Left kidney (tissue), 8 donors: ENCODE results near the gene SNRNP25. TPM values are rescaled to one million over a fixed set of nuclear protein-coding genes. Genes with fewer than 3 reads are reported as not detected.
"Not testable (repeated sequence)": the region's sequence is repeated elsewhere in the genome, so short reads cannot be mapped to it uniquely, and the experiment has no call there.

Experiments used
- DNase-seq: peaks from one replicate; pipeline ENCODE4 v3.0.0-alpha.2; 2013
- long read RNA-seq, 8 donors: transcript quantifications; one replicate each; lab custom pipeline, GENCODE V29; 2026
- polyA plus RNA-seq: library from polyadenylated mRNA; unstranded; fragments of 120-200 nt; gene quantifications from one replicate; pipeline ENCODE4 v1.2.1, GENCODE V29; 2013; ENCODE audit not compliant: insufficient read length

SNRNP25 gene
- polyA plus RNA-seq = 40.6 TPM
- long read RNA-seq, donor 1, transcript SNRNP25-201 (5 exons, 1,905 nt) = major isoform, 33 of 65 reads
- long read RNA-seq, donor 1, partial matches to known transcripts = 32 of 65 reads
- long read RNA-seq, donor 1, other reads (novel, unspliced or antisense) = 0 of 65 reads
- long read RNA-seq, donor 2, transcript SNRNP25-201 (5 exons, 1,905 nt) = major isoform, 19 of 28 reads
- long read RNA-seq, donor 2, partial matches to known transcripts = 6 of 28 reads
- long read RNA-seq, donor 2, other reads (novel, unspliced or antisense) = 0 of 28 reads
- long read RNA-seq, donor 3, transcript SNRNP25-201 (5 exons, 1,905 nt) = major isoform, 22 of 25 reads
- long read RNA-seq, donor 3, partial matches to known transcripts = 0 of 25 reads
- long read RNA-seq, donor 3, other reads (novel, unspliced or antisense) = 0 of 25 reads
- long read RNA-seq, donor 4, transcript SNRNP25-201 (5 exons, 1,905 nt) = major isoform, 9 of 9 reads
- long read RNA-seq, donor 4, partial matches to known transcripts = 0 of 9 reads
- long read RNA-seq, donor 4, other reads (novel, unspliced or antisense) = 0 of 9 reads
- long read RNA-seq, donor 5, transcript SNRNP25-201 (5 exons, 1,905 nt) = major isoform, 56 of 66 reads
- long read RNA-seq, donor 5, partial matches to known transcripts = 7 of 66 reads
- long read RNA-seq, donor 5, other reads (novel, unspliced or antisense) = 0 of 66 reads
- long read RNA-seq, donor 6, transcript SNRNP25-201 (5 exons, 1,905 nt) = major isoform, 17 of 59 reads
- long read RNA-seq, donor 6, partial matches to known transcripts = 40 of 59 reads
- long read RNA-seq, donor 6, other reads (novel, unspliced or antisense) = 0 of 59 reads
- long read RNA-seq, donor 7, transcript SNRNP25-201 (5 exons, 1,905 nt) = major isoform, 43 of 110 reads
- long read RNA-seq, donor 7, partial matches to known transcripts = 64 of 110 reads
- long read RNA-seq, donor 7, other reads (novel, unspliced or antisense) = 0 of 110 reads
- long read RNA-seq, donor 8, transcript SNRNP25-201 (5 exons, 1,905 nt) = major isoform, 10 of 11 reads
- long read RNA-seq, donor 8, partial matches to known transcripts = 0 of 11 reads
- long read RNA-seq, donor 8, other reads (novel, unspliced or antisense) = 0 of 11 reads

DNA sequence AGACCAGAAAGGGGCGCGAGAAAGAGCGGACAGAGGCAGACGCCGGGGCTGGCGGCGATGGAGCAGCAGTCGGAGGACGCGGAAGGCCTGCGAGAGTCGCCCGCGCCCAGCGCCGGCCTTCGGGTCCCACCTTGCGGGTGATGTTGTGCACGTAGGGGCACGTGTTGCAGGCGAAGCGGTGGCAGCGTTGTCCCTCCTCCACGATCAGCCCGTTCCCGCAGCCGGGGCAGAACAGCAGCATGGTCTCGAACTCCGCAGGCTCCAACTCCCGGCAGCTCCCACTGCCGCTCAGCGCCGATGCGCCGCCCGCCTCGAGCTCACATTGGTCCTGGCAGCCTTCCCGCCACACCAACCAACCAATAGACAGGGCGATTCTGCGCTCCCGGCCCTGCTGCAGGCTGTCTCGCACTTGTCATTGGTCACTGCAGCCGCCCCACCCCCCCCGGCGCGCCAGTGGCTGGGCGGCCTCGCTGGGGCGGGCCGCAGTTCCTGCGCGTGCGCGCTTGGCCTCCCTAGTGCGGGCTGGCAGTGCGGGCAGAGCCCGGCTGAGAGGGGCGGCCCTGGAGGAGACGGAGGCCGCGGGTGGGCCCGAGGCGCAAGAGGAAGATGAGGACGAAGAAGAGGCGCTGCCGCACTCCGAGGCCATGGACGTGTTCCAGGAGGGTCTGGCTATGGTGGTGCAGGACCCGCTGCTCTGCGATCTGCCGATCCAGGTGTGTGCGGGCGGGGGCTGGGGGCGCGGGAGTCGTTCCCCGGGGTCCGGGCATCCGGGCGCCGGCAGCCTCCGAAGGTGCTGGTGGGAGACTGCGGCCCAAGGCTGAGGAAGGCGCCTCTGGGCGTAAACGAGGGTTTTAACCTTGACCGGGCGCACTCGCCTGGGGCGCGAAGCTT lies at the start of gene SNRNP25, which contains the start of gene POLR3K:
TSS of gene SNRNP25 (plus strand) at position 483 of the 891 bp plus-strand sequence. CDS start at position 672, 189 bp downstream.
TSS of gene POLR3K (minus strand) at position 263 of the 891 bp plus-strand sequence. CDS start at position 241, 22 bp downstream.
- DNase-seq = peak; percentile 96

DNA sequence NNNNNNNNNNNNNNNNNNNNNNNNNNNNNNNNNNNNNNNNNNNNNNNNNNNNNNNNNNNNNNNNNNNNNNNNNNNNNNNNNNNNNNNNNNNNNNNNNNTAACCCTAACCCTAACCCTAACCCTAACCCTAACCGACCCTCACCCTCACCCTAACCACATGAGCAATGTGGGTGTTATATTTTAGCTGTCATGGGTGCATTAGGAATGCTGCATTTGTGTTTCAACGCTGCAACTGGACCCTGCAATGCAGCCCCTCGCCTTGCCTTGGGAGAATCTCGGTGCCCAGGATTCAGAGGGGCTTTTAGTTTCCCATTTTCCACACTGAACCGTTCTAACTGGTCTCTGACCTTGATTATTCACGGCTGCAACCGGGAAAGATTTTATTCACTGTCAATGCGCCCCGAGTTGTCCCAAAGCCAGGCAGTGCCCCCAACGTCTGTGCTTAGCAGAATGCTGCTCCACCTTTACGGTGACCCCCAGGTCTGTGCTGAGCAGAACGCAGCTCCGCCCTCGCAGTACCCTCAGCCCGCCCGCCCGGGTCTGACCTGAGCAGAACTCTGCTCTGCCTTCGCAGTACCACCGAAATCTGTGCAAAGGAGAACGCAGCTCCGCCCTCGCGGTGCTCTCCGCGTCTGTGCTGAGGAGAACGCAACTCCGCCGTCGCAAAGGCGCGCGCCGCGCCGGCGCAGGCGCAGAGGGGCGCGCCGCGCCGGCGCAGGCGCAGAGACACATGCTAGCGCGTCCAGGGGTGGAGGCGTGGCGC lies 43.5 kb upstream of the SNRNP25 start:
- DNase-seq = no peak

DNA sequence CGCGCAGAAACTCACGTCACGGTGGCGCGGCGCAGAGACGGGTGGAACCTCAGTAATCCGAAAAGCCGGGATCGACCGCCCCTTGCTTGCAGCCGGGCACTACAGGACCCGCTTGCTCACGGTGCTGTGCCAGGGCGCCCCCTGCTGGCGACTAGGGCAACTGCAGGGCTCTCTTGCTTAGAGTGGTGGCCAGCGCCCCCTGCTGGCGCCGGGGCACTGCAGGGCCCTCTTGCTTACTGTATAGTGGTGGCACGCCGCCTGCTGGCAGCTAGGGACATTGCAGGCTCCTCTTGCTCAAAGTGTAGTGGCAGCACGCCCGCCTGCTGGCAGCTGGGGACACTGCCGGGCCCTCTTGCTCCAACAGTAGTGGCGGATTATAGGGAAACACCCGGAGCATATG lies 42.9 kb upstream of the SNRNP25 start:
- not testable (repeated sequence) for DNase-seq

DNA sequence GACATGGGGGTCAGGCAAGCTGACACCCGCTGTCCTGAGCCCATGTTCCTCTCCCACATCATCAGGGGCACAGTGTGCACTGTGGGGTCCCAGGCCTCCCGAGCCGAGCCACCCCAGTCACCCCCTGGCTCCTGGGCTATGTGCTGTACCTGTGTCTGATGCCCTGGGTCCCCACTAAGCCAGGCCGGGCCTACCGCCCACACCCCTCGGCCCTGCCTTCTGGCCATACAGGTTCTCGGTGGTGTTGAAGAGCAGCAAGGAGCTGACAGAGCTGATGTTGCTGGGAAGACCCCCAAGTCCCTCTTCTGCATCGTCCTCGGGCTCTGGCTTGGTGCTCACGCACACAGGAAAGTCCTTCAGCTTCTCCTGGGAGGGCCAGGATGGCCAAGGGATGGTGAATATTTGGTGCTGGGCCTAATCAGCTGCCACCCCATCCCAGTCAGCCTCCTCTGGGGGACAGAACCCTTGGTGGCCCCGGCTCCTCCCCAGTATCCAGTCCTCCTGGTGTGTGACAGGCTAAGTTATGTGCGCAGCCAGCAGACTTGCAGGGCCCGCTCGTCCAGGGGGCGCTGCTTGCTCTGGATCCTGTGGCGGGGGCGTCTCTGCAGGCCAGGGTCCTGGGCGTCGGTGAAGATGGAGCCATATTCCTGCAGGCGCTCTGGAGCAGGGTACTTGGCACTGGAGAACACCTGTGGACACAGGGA lies 36.4 kb upstream of the SNRNP25 start:
- DNase-seq = not testable (repeated sequence)

DNA sequence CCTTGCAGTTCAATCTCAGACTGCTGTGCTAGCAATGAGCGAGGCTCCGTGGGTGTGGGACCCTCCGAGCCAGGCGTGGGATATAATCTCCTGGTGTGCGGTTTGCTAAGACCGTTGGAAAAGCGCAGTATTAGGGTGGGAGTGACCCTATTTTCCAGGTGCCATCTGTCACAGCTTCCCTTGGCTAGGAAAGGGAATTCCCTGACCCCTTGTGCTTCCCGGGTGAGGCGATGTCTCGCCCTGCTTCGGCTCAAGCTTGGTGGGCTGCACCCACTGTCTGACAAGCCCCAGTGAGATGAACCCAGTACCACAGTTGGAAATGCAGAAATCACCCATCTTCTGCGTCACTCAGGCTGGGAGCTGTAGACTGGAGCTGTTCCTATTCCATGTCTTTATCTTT lies 32.7 kb upstream of the SNRNP25 start:
- not testable (repeated sequence) for DNase-seq

DNA sequence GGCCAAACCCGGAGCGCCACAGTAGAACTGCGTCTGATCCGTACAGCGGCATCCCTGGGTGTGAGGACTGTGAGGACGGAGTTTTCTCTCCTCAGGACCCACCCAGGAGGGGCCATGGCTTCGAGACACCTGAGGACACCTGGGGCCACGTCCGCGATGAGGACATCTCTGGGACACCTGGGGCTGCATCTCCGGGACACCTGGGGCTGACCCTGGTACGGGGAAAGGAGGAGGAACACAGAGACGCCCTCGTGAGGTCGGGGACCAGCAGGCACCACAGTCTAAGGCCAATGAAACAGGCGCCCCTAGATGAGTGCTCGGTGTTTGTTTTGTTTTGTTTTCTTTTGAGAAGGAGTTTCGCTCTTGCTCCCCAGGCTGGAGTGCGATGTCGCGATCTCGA lies 29.5 kb upstream of the SNRNP25 start:
- not testable (repeated sequence) for DNase-seq

DNA sequence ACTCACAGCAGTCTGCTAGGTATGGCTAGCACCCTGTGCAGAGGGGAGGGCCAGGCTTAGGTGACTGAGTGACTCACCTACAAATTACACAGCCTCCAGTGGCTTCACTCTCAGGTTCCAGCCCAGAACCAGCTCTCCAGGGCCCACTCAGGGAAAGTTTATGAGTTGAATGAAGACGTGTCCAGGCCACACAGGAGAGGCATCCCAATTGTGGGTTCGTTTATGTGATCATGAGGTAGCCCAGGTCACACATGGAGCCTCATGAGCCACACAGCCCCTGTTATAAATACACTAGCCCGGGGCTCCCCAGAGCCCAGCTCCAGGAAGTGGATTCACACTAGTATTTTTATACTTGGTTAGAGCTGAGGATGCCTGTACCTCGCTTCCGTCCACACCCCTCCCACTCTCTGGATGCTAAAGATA lies 27.7 kb upstream of the SNRNP25 start:
- not testable (repeated sequence) for DNase-seq

DNA sequence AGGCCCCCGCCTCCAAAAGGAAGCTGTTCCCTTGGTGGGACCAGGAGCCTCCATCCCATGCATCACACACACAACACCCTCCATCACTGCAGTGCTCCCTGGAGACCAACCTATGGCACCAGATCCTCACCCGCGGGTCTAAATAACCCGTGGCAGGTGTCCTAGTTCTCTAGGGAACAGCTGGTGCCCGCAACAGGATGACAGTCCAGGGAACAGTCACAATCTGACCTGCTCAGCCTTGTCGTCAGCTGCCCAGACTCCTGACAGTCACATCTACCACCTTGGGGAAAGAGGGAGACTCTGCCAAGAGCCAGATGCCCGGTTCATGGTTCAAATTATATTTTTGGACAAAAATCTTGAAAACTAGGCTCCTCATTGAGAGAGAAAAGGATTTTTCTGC lies 23.0 kb upstream of the SNRNP25 start:
- DNase-seq = not testable (repeated sequence)

DNA sequence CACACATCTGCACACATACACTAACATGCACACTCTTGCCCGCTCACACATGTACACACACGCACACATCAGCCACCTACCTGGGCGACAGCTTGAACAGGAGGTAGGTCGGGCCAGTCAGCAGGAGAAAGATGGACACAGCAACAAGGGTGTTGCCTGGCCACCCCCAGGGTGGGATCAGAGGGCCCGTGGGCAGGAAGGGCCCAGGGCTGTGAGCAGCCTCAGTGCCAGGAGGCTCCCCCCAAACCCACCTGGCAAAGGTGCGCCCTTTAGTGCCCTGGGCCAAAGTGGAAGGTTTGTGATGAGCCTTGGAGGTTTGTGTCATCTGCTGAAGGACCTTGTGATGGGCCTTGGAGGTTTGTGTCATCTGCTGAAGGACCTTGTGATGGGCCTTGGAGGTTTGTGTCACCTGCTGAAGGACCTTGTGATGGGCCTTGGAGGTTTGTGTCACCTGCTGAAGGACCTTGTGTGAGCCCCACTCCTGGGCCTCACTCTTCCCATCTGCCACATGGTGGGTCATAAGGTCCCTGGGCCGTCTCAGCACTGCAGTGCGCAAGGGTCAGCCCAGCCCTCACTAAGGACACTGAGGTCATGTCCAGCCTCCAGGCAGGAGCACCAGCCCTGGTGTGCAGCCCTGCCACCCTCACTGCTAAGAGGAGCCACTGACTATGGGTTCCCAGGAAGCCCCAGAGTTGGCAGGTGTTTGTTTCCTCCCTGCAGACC lies 20.3 kb upstream of the SNRNP25 start:
- not testable (repeated sequence) for DNase-seq

DNA sequence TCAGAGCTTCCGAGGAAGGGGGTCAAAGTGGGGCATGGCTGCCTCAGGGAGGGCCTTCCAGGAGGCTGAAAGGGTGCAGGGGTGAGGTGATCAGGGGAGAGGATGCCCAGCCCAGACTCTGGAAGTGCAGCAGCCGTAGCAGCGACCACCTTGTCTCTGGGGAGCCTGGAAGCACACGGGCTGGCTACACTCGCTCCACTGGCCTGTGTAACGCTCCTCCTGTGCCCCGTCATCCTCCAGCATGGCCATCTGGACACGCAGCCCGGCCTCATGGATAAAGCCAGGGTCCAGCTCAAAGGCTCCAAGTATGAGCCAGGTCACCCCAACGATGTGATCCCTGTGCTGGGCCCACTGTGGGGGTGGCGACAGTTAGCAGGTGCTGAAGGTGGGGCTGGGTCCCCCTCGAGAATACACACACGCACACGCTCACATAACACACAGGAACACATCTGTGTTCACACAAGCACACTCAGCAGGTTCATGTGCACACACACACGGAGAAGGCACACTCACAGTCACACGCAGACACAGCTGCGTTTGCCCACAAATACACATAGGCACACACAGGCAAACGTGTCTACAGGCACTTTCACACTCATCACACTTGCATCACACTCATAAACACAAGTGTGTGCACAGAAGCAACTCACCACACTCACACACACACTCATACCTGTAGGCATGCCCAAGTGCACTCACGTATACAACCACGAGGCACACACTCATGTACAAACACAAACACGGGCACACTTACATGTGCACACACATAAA lies 19.6 kb upstream of the SNRNP25 start:
- no peak for DNase-seq

DNA sequence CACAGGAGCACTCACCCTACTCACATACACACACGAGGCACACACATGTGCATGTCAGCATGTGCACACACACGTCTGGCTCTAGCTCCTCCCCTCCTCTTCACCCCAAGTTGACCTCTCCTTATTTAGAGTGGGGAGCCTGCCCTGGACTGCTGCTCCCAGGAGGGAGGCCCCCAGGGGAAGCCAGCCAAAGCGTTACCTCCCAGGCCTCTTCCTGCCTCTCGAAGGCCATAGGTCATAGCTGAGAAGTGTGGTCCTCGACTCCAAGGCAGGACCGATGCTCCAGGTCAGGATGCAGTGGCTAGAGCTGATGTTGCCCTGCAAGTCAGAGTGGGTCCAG lies 19.0 kb upstream of the SNRNP25 start:
- DNase-seq = no peak

DNA sequence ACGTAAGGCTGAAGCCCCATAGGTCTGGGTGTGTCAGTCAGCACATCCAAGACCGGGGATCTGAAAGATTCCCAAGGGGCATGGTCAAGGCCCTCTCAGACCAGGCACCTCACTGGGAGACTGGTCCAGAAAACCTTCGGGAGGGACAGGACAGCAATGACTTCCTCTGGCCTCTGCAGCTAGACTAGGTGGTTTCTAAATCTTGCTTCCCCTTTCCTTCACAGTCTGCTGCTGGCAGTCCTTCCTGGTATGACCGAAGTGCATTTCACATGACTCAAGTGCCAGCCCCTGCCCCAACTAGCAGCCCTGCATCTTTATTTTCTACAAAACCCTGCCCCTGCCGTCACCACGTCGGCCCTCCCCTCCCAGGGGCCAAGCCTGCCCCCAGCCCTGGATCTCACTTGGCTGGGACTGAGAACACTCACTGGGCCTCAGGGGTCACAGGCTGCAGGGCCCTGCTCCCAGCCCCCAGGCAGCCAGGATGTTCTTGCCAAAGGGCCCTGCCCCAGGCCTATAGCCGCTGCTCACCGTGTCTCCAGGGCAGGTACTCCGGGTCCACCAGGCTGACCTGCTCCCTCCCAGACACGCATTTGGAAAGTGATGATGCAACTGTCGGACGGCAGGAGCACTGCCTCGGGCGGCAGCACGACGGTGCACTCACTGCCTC lies 18.5 kb upstream of the SNRNP25 start:
- no peak for DNase-seq

DNA sequence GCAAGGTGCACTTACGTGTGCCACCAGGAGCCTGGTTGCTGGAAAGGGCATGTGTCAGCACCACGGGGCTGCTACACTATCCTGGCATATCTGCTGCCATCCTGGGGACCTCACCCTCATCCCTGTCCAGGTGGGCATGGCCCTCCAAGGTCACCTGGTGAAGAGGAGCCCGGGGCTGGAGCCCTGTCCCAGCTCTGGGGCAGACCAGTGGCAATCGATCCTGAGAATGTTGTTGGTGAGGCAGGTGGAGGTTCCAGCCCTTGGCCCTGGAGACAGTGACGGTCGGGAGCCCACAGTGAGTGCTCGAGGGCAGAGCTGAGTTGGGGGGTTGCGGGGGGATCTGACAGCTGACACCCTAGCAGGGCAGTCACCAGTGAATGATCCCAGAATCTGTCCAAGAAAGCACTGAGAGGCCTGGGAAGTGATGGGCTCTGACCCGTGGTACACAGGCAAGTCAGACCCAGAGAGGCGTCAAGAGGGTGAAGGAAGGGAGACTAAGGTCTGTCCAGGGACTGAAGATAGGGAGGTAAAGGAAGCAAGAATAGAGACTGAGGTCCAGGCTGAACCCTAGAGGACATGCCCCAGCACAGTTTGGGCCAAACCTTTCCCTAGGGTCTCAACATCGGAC lies 17.8 kb upstream of the SNRNP25 start:
- no peak for DNase-seq

DNA sequence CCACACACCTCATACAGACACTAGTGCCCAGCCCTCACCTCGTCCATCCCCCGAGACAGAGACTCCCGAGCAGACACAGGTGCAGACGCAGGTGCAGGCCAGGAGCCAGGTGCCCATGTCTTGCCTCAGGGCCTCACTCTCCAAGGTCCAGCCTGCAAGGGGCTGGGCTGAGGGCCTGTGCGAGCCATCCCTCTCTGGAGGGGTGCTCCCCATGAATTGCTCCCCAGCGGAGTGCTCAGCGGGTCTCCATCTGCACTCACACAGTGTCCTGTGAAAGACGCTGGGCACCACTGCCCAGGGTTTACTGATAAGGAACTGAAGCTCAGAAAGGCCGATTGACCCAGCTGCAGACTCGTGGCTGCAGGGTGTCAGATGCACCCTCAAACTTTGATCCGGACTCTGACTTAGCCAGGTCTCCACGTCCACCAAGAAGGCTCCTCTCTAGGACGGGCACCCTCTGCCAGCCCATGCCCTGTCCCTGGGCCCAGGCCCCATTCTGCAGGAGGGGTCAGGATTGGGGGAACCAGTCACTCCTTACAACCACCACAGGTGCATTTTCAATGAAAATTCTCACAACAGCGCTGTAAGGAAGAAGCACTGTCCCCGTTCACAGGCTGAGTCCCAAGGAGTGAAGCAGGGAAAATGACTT lies 17.2 kb upstream of the SNRNP25 start:
- DNase-seq = no peak

DNA sequence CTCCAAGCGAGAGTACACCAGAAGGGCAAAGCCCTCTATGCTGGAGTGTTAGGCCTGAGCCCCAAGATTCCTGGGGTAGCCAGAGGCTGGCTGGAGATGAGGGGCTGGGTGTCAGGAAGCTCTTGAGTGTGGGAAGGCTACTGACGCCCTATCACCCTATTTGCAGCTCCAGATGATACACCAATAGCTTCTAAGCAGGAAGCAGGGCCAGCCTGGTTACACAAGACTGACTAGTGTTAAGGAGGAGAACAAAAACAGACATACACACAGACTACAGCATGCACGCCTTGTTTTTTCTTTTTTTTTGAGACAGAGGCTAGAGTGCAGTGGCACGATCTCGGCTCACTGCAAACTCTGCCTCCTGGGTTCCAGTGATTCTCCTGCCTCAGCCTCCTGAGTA lies 16.1 kb upstream of the SNRNP25 start:
- DNase-seq = no peak

DNA sequence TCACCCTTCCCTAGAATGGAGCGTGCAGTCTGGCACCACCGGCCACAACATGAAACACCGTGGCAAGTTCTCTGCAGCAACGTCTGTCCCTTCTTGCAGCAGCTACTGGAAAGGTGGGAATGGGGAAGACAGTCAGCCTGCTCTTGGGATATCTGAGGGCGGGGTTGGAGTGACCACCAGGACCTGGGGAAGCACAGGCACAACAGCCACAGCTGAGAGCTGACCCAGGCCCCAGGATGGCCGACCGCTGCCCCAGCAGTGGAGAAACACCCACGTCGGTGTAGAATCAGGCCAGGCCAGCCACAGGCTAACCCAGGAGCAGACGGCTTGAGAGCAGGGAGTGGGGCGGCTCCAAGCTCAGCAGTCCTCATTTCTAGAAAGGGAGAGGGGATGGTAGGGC lies 15.4 kb upstream of the SNRNP25 start:
- DNase-seq = not testable (repeated sequence)
